ENCODE results near the gene BBS7.

Gene BBS7

GRCh38 chr4:121869841-121870822, at the start of gene BBS7:
Gene BBS7, minus strand, starts transcription at chr4:121870474. Its CDS starts 161 bp downstream, at chr4:121870313.
- DNase-seq (ENCODE audit: low read depth in 2 of 2), result peak; percentile 96 to 99

- DNase-seq (ENCODE audit: low read depth in 2 of 2), result no peak
These were observed 43.4 kb upstream of the BBS7 start for GRCh38 chr4:121913667-121914066.

GRCh38 chr4:121908346-121908745, 38.1 kb upstream of the BBS7 start:
- no peak for DNase-seq (ENCODE audit: low read depth in 2 of 2)

GRCh38 chr4:121900132-121900983, 30.1 kb upstream of the BBS7 start:
- DNase-seq (ENCODE audit: low read depth in 2 of 2), result peak; percentile 21 to 26

- peak in 1 of 2 donors; percentile 1 for DNase-seq (ENCODE audit: low read depth in 2 of 2)
These were observed 27.9 kb upstream of the BBS7 start for GRCh38 chr4:121898150-121898549.

GRCh38 chr4:121888134-121888533, 17.9 kb upstream of the BBS7 start:
- DNase-seq (ENCODE audit: low read depth in 2 of 2), result no peak

- DNase-seq (ENCODE audit: low read depth in 2 of 2), result no peak
These were observed 14.8 kb upstream of the BBS7 start for GRCh38 chr4:121885115-121885514.

- DNase-seq (ENCODE audit: low read depth in 2 of 2), result no peak
These were observed 10.9 kb upstream of the BBS7 start for GRCh38 chr4:121881158-121881557.

GRCh38 chr4:121879135-121879534, 8.9 kb upstream of the BBS7 start:
- no peak for DNase-seq (ENCODE audit: low read depth in 2 of 2)

- no peak for DNase-seq (ENCODE audit: low read depth in 2 of 2)
These were observed 6.9 kb upstream of the BBS7 start for GRCh38 chr4:121877041-121877773.

- DNase-seq (ENCODE audit: low read depth in 2 of 2), result no peak
These were observed 5.8 kb upstream of the BBS7 start for GRCh38 chr4:121876070-121876469.

- DNase-seq (ENCODE audit: low read depth in 2 of 2), result no peak
These were observed 5.4 kb upstream of the BBS7 start for GRCh38 chr4:121875652-121876051.

- no peak for DNase-seq (ENCODE audit: low read depth in 2 of 2)
These were observed 3.3 kb upstream of the BBS7 start for GRCh38 chr4:121873604-121874003.

GRCh38 chr4:121863799-121864198, 6.5 kb downstream of the BBS7 start:
- DNase-seq (ENCODE audit: low read depth in 2 of 2), result no peak

GRCh38 chr4:121861426-121861825, 8.8 kb downstream of the BBS7 start:
- DNase-seq (ENCODE audit: low read depth in 2 of 2), result no peak

- no peak for DNase-seq (ENCODE audit: low read depth in 2 of 2)
These were observed 10.2 kb downstream of the BBS7 start for GRCh38 chr4:121860121-121860520.

- DNase-seq (ENCODE audit: low read depth in 2 of 2), result no peak
These were observed 18.9 kb downstream of the BBS7 start for GRCh38 chr4:121851354-121851753.

GRCh38 chr4:121846662-121847061, 23.6 kb downstream of the BBS7 start:
- no peak for DNase-seq (ENCODE audit: low read depth in 2 of 2)

- DNase-seq (ENCODE audit: low read depth in 2 of 2), result no peak
These were observed 27.4 kb downstream of the BBS7 start for GRCh38 chr4:121842862-121843261.

- no peak for DNase-seq (ENCODE audit: low read depth in 2 of 2)
These were observed 32.1 kb downstream of the BBS7 start for GRCh38 chr4:121838136-121838535.

- no peak for DNase-seq (ENCODE audit: low read depth in 2 of 2)
These were observed 40.8 kb downstream of the BBS7 start for GRCh38 chr4:121829511-121829910.

- no peak for DNase-seq (ENCODE audit: low read depth in 2 of 2)
These were observed 42.4 kb downstream of the BBS7 start for GRCh38 chr4:121827853-121828252.
